Stimulated activated CD8-positive, alpha-beta memory T cell treated with anti-CD3 and anti-CD28 coated beads, Interleukin-7, amount 100 ng/mL, for 48 hours (primary cell): ENCODE measurements around the gene ARHGAP6.
"Not testable (repeated sequence)": the region's sequence is repeated elsewhere in the genome, so short reads cannot be mapped to it uniquely, and the experiment has no call there.

Experiments
- DNase-seq, 2 donors: peaks; one replicate each; pipeline ENCODE4 v3.0.0-alpha.2; 2020; ENCODE audit warnings: low read depth in 1 of 2; ENCODE audit errors: extremely low read depth in 1 of 2

ARHGAP6 gene

DNA sequence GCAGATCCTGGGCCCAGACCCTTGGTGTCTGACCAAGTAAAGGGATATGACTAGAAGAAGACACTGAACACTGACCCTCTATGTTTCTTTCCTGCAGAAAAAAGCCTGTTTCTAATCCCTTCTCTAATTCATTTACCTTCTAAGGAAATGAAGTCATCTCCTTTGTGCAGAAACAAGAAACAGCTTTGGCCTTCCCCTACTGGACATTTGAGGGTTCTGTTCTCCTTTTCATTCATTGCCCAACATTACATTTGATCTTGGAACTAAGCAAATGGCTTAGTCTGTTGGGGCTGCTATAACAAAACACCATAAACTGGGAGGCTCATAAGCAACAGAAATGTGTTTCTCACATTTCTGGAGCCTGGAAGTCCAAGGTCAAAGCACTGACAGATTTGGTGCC is 534.6 kb downstream of the ARHGAP6 start:
- DNase-seq: no peak

DNA sequence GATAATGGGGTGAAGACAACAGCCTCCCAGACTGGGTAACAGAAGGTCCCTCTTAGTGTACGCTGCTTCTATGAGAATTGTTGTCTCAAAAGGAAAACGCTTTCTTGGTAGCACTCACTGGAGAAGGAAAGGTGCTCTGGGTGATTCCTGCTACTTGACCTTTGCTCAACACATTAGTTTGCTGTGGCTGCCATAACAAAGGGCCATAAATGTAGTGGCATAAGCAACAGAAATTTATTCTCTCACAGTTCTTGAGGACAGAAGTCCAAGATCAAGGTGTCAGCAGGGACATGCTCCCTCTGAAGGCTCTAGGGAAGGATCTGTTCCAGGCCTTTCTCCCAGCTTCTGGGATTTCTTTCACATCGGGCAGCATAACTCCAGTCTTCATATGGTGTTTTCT is 535.6 kb downstream of the ARHGAP6 start:
- no peak for DNase-seq

- DNase-seq: no peak
Measured at GRCh38 chrX:11129534-11130105, 536.1 kb downstream of the ARHGAP6 start.

- DNase-seq: no peak
Measured at GRCh38 chrX:11125060-11125459, 540.7 kb downstream of the ARHGAP6 start.

GRCh38 chrX:11124112-11124511 is 541.6 kb downstream of the ARHGAP6 start:
- no peak for DNase-seq

DNA sequence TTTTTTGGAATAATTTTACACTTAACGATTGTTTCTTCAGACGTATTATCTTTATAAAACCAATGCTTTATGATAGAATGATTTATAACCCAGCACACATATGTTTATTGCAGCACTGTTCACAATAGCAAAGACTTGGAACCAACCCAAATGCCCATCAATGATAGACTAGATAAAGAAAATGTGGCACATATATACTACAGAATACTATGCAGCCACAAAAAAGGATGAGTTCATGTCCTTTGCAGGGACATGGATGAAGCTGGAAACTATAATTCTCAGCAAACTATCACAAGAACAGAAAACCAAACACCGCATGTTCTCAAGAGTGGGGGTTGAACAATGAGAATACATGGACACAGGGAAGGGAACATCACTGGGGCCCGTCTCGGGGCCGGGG is 542.6 kb downstream of the ARHGAP6 start:
- DNase-seq: not testable (repeated sequence)

- DNase-seq: no peak
Measured at GRCh38 chrX:11119313-11119943, 546.3 kb downstream of the ARHGAP6 start.

DNA sequence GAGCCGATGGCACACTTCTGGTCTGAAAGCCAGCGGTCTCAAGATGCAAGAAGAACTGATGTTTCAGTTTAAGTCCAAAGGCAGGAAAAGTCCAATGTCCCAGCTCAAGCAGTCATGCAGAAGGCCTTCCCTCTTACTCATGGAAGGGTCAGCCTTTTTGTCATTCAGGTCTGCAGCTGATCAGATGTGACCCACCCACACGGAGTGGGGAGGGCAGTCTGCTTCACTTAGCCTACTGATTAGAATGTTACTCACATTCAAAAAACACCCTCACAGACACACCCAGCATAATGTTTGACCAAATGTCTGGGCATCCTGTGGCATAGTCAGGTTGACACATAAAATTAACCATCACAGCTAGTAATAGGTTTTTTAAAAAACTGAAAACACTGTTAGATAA is 548.0 kb downstream of the ARHGAP6 start:
- DNase-seq: no peak

DNA sequence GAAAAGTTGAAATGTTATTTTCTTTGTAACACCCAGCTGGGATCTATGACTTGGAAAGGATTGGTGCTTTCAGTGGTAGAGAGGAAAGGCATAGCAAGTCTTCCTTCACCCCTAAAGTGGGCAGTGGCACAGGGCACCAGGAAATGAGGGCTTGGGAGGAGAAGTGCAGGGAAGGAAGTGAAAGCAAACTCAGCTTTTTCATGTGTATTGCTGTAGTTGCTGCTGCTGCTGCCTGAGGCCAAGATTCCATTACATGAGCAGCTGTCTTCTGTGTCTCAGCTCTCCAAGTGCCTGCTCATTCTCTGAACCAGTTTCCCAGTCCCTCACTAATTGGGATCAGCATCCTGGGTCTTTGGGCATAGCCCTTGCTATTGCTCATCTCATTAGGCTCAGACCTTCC is 552.0 kb downstream of the ARHGAP6 start:
- no peak for DNase-seq

DNA sequence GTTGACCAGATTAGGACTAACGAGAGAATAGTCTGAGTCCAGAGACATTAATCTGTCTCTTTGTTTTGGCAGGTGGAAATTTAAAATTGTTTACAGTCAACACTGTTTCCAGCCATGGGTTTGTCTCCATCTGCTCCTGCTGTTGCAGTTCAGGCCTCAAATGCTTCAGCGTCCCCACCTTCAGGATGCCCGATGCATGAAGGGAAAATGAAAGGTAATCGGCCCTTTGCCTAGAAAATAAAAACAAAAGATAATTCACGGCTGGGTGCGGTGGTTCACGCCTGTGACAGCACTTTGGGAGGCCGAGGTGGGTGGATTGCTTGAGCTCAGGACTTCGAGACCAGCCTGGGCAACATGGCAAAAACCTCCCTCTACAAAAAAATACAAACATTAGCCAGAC is 553.8 kb downstream of the ARHGAP6 start:
- DNase-seq: no peak

- peak; percentile 62 to 64 for DNase-seq
Measured at GRCh38 chrX:11111037-11111851, 554.5 kb downstream of the ARHGAP6 start, which contains the start of gene HCCS. TSS of gene HCCS (plus strand) at chrX:11111332. CDS start at chrX:11112061, 729 bp downstream.

DNA sequence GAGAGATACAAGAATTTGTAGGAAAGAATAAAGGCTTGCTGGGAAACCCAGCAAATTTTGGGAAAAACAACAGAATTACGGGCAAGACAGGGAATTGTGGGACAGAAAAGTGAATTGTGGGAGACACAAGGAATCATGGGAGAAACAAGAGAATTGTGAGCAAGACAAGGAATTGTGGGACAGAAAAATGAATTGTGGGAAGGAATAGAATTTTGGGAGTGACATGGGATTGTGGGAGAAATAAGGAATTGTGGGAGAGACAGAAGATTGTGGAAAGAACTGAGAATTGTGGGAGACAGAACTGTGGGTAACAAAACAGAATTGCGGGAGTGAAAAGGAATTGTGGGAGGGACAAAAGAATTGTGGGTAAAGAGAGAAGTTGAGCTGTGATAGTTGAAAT is 555.8 kb downstream of the ARHGAP6 start:
- no peak for DNase-seq

DNA sequence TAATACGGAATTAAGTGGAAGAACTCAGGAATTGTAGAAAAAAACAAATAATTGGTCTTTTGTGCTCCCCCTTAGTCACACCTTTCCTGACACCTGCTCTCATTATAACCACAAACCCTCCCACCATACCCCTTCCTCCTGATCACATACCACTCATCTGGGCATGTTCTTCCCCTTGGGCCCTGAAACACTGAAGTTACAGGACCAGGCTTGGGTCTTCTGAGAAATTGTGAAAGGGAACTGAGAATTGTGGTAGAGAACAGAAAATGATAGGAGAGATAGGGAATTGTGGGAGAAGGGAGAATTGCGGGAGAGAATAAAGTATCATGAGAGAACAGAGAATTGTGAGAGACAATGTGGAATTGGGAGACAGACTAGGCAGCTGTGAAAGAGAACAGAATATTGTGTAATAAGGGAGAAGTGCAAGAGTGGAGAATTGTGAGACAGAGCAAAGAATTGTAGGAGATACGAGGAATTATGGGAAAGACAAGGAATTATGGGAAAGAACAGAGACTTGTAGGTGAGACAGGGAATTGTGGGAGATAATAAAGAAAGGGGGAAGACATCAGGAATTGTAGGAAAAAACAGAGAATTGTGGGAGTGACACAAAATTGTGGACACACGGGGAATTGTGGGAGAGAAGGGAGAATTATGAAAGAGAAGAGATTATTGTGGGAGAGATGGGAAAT is 557.3 kb downstream of the ARHGAP6 start:
- no peak for DNase-seq

GRCh38 chrX:11105080-11105479 is 560.6 kb downstream of the ARHGAP6 start:
- no peak for DNase-seq

GRCh38 chrX:11103751-11104150 is 562.0 kb downstream of the ARHGAP6 start:
- no peak for DNase-seq

GRCh38 chrX:11103006-11103405 is 562.7 kb downstream of the ARHGAP6 start:
- no peak for DNase-seq

GRCh38 chrX:11100281-11101035 is 565.3 kb downstream of the ARHGAP6 start:
- no peak for DNase-seq

GRCh38 chrX:11099465-11099864 is 566.3 kb downstream of the ARHGAP6 start:
- no peak for DNase-seq

- no peak for DNase-seq
Measured at GRCh38 chrX:11097933-11098332, 567.8 kb downstream of the ARHGAP6 start.

- no peak for DNase-seq
Measured at GRCh38 chrX:11089802-11090201, 575.9 kb downstream of the ARHGAP6 start.
